Stimulated activated CD8-positive, alpha-beta memory T cell treated with anti-CD3 and anti-CD28 coated beads, Interleukin-4, amount 100 ng/mL, for 48 hours (primary cell): ENCODE data around the gene PRSS1.
"Not testable (repeated sequence)": the region's sequence is repeated elsewhere in the genome, so short reads cannot be mapped to it uniquely, and the experiment has no call there.

Experiments used
- DNase-seq: peaks from one replicate; pipeline ENCODE4 v3.0.0-alpha.2; 2020

Gene PRSS1

DNA sequence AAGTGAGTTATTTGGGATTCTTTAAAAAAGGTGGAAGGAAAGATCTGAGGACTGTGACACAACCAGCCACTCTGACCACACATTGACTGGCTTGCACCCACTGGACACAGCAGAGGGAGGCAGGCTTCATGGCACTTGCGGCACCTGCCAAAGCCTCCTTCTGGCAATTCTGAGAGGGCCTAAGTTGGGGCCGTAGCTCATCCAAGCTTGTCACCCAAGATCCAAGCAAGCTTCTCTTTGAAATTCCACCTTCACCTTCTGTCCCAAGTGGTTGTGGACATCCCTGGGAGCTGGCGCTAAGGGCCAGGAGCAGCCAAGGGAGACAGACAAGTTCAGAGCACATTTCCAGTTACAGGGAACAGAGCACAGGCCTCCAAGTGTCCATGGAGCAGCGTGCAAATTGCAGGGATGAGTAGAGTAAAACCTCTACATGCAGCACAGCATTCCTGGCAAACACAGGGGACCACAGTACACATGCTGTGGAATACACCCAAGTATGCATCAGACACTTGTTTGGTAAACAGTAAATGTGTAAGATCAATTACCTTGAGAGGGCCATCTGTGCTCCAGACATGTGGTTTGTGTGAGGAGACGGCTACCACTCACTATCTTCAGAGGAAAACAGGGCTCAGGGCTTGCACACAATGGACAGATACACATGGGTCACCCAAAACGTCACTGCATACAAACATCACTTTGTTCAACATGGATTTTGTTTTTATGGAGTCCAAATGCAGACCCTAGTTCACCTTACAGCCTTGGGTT is 26.3 kb downstream of the PRSS1 start:
- not testable (repeated sequence) for DNase-seq

DNA sequence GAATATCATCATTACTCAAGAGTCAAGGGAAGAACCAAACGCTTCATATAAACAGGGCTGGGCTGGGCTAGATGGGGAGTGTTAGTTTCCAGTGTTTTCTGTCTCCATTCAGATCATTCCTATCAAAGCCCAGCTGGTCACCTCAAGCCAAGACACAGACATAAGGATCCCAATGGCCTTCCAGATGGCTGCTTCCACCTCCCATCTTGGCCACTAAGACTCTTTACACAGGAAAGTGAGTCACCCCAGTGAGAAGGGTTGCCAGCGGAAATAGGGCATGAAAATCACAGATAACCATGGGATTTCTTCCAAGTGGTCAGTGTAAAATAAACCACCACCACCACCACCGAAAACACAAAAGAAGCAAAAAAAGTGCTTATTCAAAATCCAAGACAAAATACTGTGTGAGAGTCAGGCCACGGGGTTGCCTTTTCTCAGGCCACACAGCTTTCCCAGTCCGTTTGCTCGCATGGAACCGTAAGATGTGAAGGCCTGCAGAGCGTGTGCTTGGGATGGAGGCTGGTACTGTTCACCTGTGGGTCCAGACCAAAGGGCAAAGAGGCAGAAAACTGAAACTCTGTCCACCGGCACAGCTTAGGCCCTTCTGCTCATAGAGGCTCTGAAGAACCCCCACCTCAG is 27.1 kb downstream of the PRSS1 start:
- no peak for DNase-seq

GRCh38 chr7:142776845-142777225 is 27.6 kb downstream of the PRSS1 start:
- DNase-seq, result not testable (repeated sequence)

DNA sequence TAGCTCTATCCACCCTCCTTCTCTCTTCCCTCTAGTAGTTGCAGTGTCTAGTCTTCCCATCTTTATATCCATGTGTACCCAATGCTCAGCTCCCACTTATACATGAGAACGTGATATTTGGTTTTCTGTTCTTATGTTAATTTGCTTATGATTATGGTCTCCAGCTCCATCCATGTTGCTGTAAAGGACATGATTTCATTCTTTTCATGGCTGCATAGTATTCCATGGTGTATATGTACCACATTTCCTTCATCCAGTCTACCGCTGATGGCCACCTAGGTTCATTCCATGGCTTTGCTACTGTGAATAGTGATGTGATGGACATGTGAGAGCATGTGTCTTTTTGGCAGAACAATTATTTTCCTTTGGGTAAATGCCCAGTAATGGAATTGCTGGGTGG is 28.0 kb downstream of the PRSS1 start:
- DNase-seq, result no peak

DNA sequence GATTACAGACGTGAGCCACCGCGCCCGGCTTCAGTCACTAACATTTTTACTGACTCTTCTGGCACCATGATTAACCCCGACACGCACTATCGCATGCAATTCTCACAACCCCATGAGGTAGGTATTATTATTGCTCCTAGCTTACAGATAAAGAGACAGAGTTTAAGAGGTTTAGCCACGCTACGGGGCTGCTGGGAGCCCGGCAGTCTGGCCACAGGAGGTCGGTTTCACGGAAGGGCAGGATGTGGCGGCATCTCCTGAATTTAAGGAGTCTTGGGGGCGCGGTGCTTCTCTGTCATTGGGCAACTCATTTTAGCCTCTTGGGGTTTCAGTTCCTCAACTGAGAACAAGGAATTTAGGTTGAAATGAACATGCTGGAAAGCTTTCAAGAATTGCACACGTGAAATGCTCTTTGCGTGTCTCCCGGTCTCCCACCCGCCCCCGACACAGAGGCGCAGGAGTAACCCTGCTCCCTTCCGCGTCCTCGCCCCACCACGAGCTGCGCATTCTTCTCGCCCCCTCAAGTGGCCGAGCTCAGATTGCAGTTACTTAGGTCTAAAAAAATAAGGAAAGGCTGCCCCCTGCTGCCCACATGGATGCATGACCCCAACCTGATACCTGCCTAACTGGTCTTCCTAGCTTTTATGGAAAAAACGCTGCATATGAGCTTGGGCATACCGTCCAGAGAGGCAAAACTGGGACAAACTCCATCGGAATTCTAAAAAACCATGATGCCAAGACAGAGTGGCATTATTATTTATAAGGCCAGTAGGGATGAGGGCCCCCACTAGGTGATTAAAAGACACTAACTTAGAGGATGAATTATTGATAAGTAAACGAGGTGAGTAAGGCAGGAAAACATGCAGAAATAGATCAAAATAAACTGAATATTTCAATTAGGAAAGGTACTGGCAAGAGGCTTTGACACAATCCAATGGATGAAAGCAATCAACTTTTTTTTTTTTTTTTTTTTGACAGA is 33.9 kb downstream of the PRSS1 start:
- peak; percentile 82 for DNase-seq

DNA sequence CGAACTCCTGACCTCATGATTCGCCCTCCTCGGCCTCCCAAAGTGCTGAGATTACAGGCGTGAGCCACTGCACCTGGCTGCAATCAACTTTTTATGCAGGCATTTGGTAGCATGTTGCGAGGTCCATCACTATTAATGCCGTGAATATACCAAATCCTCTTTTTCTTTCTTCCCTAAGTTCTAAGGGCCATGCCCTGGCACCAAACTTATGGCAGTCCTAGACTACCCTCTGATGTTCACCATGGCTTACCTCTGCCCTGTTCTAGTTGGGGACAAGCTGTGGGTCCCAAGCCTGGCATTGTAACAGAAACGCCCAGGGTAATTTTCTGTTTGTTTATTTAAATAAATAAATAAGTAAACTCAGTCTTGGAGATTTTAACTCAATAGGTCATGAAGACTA is 34.8 kb downstream of the PRSS1 start:
- no peak for DNase-seq

GRCh38 chr7:142784716-142785115 is 35.4 kb downstream of the PRSS1 start:
- DNase-seq, result no peak

DNA sequence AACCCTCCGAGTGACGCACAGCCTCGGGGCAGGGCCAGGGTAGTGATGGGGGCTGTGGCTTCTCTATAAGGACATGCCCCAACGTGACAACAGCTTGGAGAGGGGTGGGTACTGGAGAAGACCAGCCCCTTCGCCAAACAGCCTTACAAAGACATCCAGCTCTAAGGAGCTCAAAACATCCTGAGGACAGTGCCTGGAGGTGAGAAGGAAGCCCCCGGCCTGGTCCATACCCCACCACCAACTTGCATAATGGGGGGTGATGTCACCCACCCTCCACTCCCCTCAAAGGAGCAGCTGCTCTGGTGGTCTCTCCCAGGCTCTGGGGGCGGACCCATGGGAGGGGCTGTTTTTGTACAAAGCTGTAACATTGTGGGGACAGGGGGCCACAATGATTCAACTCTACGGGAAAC is 36.6 kb downstream of the PRSS1 start:
- peak; percentile 79 for DNase-seq

DNA sequence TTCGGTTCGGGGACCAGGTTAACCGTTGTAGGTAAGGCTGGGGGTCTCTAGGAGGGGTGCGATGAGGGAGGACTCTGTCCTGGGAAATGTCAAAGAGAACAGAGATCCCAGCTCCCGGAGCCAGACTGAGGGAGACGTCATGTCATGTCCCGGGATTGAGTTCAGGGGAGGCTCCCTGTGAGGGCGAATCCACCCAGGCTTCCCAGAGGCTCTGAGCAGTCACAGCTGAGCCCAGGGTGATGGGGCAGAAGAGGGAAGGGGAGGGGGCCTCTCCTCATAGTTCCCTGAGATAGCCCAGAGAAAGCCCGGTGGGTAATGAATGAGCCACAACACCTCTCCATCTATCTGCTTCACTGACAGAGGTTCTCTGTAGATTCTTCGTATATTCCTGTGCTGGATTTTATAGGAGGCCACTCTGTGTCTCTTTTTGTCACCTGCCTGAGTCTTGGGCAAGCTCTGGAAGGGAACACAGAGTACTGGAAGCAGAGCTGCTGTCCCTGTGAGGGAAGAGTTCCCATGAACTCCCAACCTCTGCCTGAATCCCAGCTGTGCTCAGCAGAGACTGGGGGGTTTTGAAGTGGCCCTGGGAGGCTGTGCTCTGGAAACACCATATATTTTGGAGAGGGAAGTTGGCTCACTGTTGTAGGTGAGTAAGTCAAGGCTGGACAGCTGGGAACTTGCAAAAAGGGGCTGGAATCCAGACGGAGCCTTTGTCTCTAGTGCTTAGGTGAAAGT is 37.9 kb downstream of the PRSS1 start:
- DNase-seq, result no peak

DNA sequence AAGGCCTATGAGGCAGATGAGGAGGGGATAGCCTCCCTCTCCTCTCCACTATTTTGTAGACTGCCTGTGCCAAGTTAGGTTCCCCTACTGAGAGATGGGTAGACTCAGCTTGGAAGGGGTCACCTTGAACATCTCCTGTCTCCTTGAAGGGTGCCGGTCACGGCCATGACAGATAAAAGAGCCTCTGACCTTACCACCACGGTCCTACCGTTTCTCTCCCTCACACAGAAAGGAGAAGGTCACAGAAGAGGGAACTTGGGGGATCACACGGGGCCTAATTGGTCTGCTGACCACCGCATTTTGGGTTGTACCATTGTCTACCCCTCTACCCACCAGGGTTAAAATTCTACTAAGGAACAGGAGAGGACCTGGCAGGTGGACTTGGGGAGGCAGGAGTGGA is 38.5 kb downstream of the PRSS1 start:
- DNase-seq, result no peak

- DNase-seq, result peak; percentile 31
These were observed 39.3 kb downstream of the PRSS1 start for GRCh38 chr7:142788303-142789289.

GRCh38 chr7:142789441-142789840 is 40.2 kb downstream of the PRSS1 start:
- DNase-seq, result peak; percentile 33

DNA sequence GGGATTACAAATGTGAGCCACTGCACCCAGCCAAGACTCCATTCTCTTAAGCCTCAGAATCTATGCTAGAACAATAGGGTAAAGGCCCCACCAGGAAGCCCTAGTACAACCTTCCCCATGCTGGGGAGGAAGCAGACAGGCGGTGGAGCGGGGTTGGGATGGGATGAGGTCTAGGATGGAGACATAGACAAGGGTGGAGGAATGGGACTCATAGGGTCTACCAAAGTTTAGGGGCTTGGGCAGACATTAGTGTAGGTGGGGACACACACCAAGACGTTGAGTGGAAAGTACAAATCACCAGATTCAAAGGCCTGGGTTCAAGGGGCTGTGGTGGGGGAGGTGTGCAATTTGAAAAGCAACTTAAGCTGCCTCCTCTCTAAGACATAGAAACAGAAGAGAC is 40.8 kb downstream of the PRSS1 start:
- DNase-seq, result peak; percentile 31

- no peak for DNase-seq
These were observed 41.3 kb downstream of the PRSS1 start for GRCh38 chr7:142790555-142790954.

GRCh38 chr7:142791502-142791901 is 42.2 kb downstream of the PRSS1 start:
- peak; percentile 31 for DNase-seq

- DNase-seq, result no peak
These were observed 42.9 kb downstream of the PRSS1 start for GRCh38 chr7:142792129-142792528.

- DNase-seq, result no peak
These were observed 43.3 kb downstream of the PRSS1 start for GRCh38 chr7:142792593-142792992.

DNA sequence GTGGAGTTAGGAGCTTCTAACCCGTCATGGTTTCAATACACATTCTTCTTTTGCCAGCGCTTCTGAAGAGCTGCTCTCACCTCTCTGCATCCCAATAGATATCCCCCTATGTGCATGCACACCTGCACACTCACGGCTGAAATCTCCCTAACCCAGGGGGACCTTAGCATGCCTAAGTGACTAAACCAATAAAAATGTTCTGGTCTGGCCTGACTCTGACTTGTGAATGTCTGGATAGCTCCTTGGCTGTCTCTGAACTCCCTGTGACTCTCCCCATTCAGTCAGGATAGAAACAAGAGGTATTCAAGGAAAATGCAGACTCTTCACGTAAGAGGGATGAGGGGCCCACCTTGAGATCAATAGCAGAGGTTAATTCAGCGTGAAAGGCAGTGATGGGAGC is 43.9 kb downstream of the PRSS1 start:
- no peak for DNase-seq

DNA sequence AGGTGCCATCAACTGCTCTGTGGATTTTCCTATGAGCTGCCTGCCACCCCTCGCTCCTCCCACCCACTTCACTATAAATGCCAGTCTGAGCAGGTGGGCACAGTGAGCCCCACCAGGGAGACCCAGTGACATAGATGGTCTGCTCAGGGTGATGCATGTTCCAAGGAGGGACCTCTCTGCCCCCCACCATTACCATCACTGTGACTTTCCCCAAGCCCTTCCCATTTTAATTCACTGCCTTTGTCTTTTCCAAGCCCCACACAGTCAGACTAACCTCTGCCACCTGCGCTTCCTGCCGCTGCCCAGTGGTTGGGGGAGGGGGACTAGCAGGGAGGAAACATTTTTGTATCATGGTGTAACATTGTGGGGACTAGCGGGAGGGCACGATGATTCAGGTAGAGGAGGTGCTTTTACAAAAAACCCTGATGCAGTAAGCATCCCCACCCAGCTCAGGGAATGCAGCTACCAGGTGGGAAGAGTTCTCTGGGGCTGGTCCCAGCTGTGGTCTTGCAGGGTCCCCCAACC is 46.1 kb downstream of the PRSS1 start:
- peak; percentile 63 for DNase-seq

DNA sequence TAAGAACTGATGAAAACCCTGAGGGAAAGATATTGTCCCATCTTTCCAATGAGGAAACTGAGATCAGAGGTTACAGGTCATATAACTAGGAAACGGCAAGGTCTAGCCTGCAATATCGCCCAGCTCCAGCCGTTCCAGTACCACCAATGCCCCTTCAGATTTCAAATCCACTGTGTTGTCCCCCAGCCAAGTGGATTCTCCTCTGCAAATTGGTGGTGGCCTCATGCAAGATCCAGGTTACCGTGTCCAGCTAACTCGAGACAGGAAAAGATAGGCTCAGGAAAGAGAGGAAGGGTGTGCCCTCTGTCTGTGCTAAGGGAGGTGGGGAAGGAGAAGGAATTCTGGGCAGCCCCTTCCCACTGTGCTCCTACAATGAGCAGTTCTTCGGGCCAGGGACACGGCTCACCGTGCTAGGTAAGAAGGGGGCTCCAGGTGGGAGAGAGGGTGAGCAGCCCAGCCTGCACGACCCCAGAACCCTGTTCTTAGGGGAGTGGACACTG is 46.8 kb downstream of the PRSS1 start:
- DNase-seq, result no peak
